Endometrial microvascular endothelial cells (primary cell): ENCODE data around the gene BOLA2B. TPM values are rescaled to one million over a fixed set of nuclear protein-coding genes. Genes with fewer than 3 reads are reported as not detected.

ENCODE experiments used
- in situ Hi-C: cut with HindIII; loops from 2 replicates; pipeline ENCODE4 v1.10.0; 2017; ENCODE audit warnings: low sequenced_read_pairs, low pct_unique_long_range_greater_than_20kb; ENCODE audit errors: inconsistent ontology term
- total RNA-seq: library from RNA; depleted of rRNA; stranded (reverse); fragments of >200 nt; gene quantifications from one replicate; pipeline ENCODE4 v1.2.3, GENCODE V29; 2015; ENCODE audit errors: inconsistent ontology term

The BOLA2B gene
- total RNA-seq, 1 donor from 2014 or later: 1,039 TPM

GRCh38 chr16:30149250-30149930 is 44.1 kb downstream of the BOLA2B start:
- in situ Hi-C loops: no loop called here

GRCh38 chr16:30147843-30148510 is 45.5 kb downstream of the BOLA2B start:
- in situ Hi-C loops: no loop called here

DNA sequence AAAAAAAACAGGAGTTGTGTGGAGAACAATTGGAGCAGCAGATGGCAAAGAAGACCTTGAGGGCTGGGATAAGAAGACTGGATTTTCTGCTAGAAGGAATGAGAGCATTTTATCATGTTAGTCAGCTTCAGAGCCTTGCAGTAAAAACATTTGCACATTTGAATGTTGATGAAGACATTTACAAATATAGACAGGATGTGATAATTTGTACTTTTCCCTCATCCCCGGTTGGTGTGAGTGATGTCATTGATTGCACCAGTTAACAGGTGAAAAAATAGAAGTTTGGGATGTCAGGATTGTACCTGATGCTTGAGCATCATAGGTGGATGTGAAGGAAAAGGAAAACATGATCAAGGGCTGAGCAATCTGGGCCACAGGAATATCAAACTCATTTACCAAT is 47.8 kb downstream of the BOLA2B start:
- in situ Hi-C loops: no loop called here

DNA sequence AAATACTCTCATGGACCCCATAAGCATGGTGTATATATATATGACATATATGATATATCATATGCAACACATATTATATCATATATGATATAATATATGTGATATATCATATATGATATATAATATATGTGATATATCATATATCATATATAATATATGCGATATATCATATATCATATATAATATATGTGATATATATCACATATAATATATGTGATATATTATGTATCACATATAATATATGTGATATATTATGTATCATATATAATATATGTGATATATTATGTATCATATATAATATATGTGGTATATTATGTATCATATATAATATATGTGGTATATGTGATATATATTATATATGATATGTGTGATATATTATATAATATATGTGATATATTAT is 48.5 kb downstream of the BOLA2B start:
- in situ Hi-C loops: no loop called here

DNA sequence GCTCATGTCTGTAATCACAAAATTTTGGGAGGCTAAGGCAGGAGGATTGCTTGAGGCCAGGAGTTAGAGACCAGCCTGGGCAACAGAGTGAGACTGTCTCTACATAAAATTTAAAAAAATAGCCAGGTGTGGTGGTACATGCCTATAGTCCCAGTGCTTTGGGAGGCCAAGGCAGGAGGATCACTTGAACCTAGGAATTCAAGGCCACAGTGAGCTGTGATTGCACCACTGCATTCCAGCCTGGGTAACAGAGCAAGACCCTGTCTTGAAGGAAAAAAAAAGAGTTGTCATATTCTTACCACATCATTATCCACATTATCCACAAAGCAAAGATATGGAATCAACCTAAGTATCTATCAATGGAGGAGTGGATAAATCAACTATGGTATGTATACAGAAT is 49.4 kb downstream of the BOLA2B start:
- in situ Hi-C loops: no loop called here

GRCh38 chr16:30143347-30143702 is 50.1 kb downstream of the BOLA2B start:
- in situ Hi-C loops: no loop called here

Other genes starting within 250 kb of the BOLA2B start
- 150 TPM for gene TMEM219, start 231.6 kb downstream of the BOLA2B start, total RNA-seq
- gene TAOK2, start 219.8 kb downstream of the BOLA2B start, total RNA-seq: 87.5 TPM
- 9.7 TPM for gene HIRIP3, start 198.0 kb downstream of the BOLA2B start, total RNA-seq
- 104 TPM for gene INO80E, start 197.4 kb downstream of the BOLA2B start, total RNA-seq
- gene DOC2A, start 182.6 kb downstream of the BOLA2B start, total RNA-seq: not detected
- not detected for gene C16orf92, start 170.5 kb downstream of the BOLA2B start, total RNA-seq
- gene TLCD3B, start 162.4 kb downstream of the BOLA2B start, total RNA-seq: 0.84 TPM
- 1,335 TPM for gene ALDOA, start 127.9 kb downstream of the BOLA2B start, total RNA-seq
- 135 TPM for gene PPP4C, start 117.7 kb downstream of the BOLA2B start, total RNA-seq
- gene TBX6, start 101.7 kb downstream of the BOLA2B start, total RNA-seq: not detected
- 10.9 TPM for gene YPEL3, start 97.5 kb downstream of the BOLA2B start, total RNA-seq
- gene GDPD3, start 80.1 kb downstream of the BOLA2B start, total RNA-seq: 1.3 TPM
- 78.1 TPM for gene MAPK3, start 70.4 kb downstream of the BOLA2B start, total RNA-seq
- 2.5 TPM for gene CORO1A, start 10.1 kb downstream of the BOLA2B start, total RNA-seq
- gene SLX1A, start 209 bp upstream of the BOLA2B start, total RNA-seq: 57.4 TPM
- gene SULT1A3, start 5.6 kb upstream of the BOLA2B start, total RNA-seq: 25.2 TPM
- not detected for gene NPIPB13, start 54.8 kb upstream of the BOLA2B start, total RNA-seq
- gene CD2BP2, start 161.6 kb upstream of the BOLA2B start, total RNA-seq: 72.5 TPM
- gene TBC1D10B, start 176.8 kb upstream of the BOLA2B start, total RNA-seq: 69.5 TPM
- gene MYL11, start 181.1 kb upstream of the BOLA2B start, total RNA-seq: not detected
- gene SEPTIN1, start 188.9 kb upstream of the BOLA2B start, total RNA-seq: not detected
- gene ZNF48, start 201.8 kb upstream of the BOLA2B start, total RNA-seq: 5.8 TPM
- 4.3 TPM for gene ZNF771, start 213.9 kb upstream of the BOLA2B start, total RNA-seq
- 66.6 TPM for gene DCTPP1, start 236.4 kb upstream of the BOLA2B start, total RNA-seq